Vagina (tissue), 2 donors: Measurements from ENCODE around the gene XPC. TPM values are rescaled to one million over a fixed set of nuclear protein-coding genes. Genes with fewer than 3 reads are reported as not detected.

Source experiments
- DNase-seq, 2 donors: peaks; one replicate each; pipeline ENCODE4 v3.0.0-alpha.2; 2017; ENCODE audit errors: extremely low spot score in 2 of 2
- H3K27ac ChIP-seq: fragments of 200-600 bp; sonication (generic); one replicate; pipeline ENCODE4 v1.5.1; 2019
- H3K27me3 ChIP-seq: fragments of 200-600 bp; sonication (generic); one replicate; pipeline ENCODE4 v1.5.1; 2019
- H3K36me3 ChIP-seq, 2 donors: fragments of 200-600 bp; sonication (generic); one replicate each; pipeline ENCODE4 v1.5.1; 2017 to 2019
- H3K4me1 ChIP-seq: fragments of 200-600 bp; sonication (generic); one replicate; pipeline ENCODE4 v1.5.1; 2019
- H3K4me3 ChIP-seq, 2 donors: fragments of 200-600 bp; sonication (generic); 1 replicate in 1 of 2; 2 replicates in 1 of 2; pipeline ENCODE4 v1.5.1; 2016 to 2019
- H3K9me3 ChIP-seq: fragments of 200-600 bp; sonication (generic); one replicate; pipeline ENCODE4 v1.5.1; 2019
- CTCF ChIP-seq, 3 experiments: fragments of 450-650 bp in 2 of 3; fragments of 200-600 bp in 1 of 3; sonication (generic) in 1 of 3; IDR thresholded peaks; one replicate each; pipeline ENCODE4 v1.5.1; 2017 to 2019; ENCODE audit warnings: antibody characterized with exemption in 3 of 3, mild to moderate bottlenecking in 2 of 3, moderate library complexity in 2 of 3
- POLR2A ChIP-seq, 2 donors: fragments of 450-650 bp; IDR thresholded peaks; one replicate each; pipeline ENCODE4 v1.6.1; 2017; ENCODE audit warnings: antibody characterized with exemption in 2 of 2, mild to moderate bottlenecking in 2 of 2, moderate library complexity in 2 of 2
- POLR2AphosphoS5 ChIP-seq, 2 donors: sonication (generic); formaldehyde crosslinking; IDR thresholded peaks; one replicate each; pipeline ENCODE4 v1.9.0; 2017; ENCODE audit warnings: antibody characterized with exemption in 2 of 2, mild to moderate bottlenecking in 2 of 2, low read depth in 1 of 2; ENCODE audit not compliant: insufficient read depth in 1 of 2
- intact Hi-C: fragments of 100-400 bp; cut with DNase I; formaldehyde crosslinking; loops from one replicate; pipeline ENCODE4 v1.15.1; 2023
- total RNA-seq: library from RNA; depleted of rRNA; stranded (reverse); fragments of >200 nt; gene quantifications from one replicate; pipeline ENCODE4 v1.2.3, GENCODE V29; 2016

XPC gene
- total RNA-seq, 1 donor from 2014 or later: 33.6 TPM

- peaks cover 1% of the 10 kb centered on the region for H3K9me3 ChIP-seq
- no peak overlapping the region for H3K4me3 ChIP-seq
- peaks cover 4 to 60% of the 10 kb centered on the region in 2 donors for H3K36me3 ChIP-seq
- intact Hi-C loops: no loop called here
- DNase-seq: peak; percentile 83 to 93
- no peak overlapping the region for H3K27ac ChIP-seq
- TF ChIP-seq POLR2A (IDR thresholded peaks at IDR 0.05): no peak
- no peak for TF ChIP-seq POLR2AphosphoS5 (IDR thresholded peaks at IDR 0.05; ENCODE audit: insufficient read depth in 1 of 2, low read depth in 1 of 2)
- H3K27me3 ChIP-seq: no peaks in the 10 kb centered on the region
- H3K4me1 ChIP-seq: no peaks in the 10 kb centered on the region
Observed at GRCh38 chr3:14156201-14156600, 22.2 kb downstream of the XPC start.

GRCh38 chr3:14154895-14155440, 23.4 kb downstream of the XPC start:
- H3K27me3 ChIP-seq: no peaks in the 10 kb centered on the region
- intact Hi-C loops: no loop called here
- no peaks in the 10 kb centered on the region for H3K4me1 ChIP-seq
- peaks cover 4 to 49% of the 10 kb centered on the region in 2 donors for H3K36me3 ChIP-seq
- no peak overlapping the region for H3K4me3 ChIP-seq
- no peaks in the 10 kb centered on the region for H3K9me3 ChIP-seq
- TF ChIP-seq POLR2A (IDR thresholded peaks at IDR 0.05): no peak
- TF ChIP-seq CTCF (IDR thresholded peaks at IDR 0.05): no peak
- TF ChIP-seq POLR2AphosphoS5 (IDR thresholded peaks at IDR 0.05; ENCODE audit: insufficient read depth in 1 of 2, low read depth in 1 of 2): no peak
- peak; percentile 46 to 77 for DNase-seq
- no peak overlapping the region for H3K27ac ChIP-seq

- intact Hi-C loops: no loop called here
- Histone ChIP-seq H3K36me3 (peaks cover 1 to 42% of the 10 kb centered on the region in 2 donors), H3K4me3 (no peak overlapping the region), H3K27me3 (no peaks in the 10 kb centered on the region), H3K4me1 (no peaks in the 10 kb centered on the region), H3K9me3 (no peaks in the 10 kb centered on the region), H3K27ac (no peak overlapping the region)
- peak in 1 of 2 donors; percentile 56 for DNase-seq
- TF ChIP-seq POLR2A (IDR thresholded peaks at IDR 0.05) (no peak), POLR2AphosphoS5 (IDR thresholded peaks at IDR 0.05; ENCODE audit: insufficient read depth in 1 of 2, low read depth in 1 of 2) (no peak), CTCF (IDR thresholded peaks at IDR 0.05) (no peak)
Observed at GRCh38 chr3:14154276-14154675, 24.1 kb downstream of the XPC start.

GRCh38 chr3:14153663-14154062, 24.7 kb downstream of the XPC start:
- H3K27me3 ChIP-seq: no peaks in the 10 kb centered on the region
- intact Hi-C loops: no loop called here
- TF ChIP-seq POLR2AphosphoS5 (IDR thresholded peaks at IDR 0.05; ENCODE audit: insufficient read depth in 1 of 2, low read depth in 1 of 2): no peak
- TF ChIP-seq POLR2A (IDR thresholded peaks at IDR 0.05): no peak
- no peak for TF ChIP-seq CTCF (IDR thresholded peaks at IDR 0.05)
- peaks cover 0 to 42% of the 10 kb centered on the region in 2 donors for H3K36me3 ChIP-seq
- H3K27ac ChIP-seq: no peak overlapping the region
- no peaks in the 10 kb centered on the region for H3K4me1 ChIP-seq
- H3K4me3 ChIP-seq: no peak overlapping the region
- peak; percentile 46 to 78 for DNase-seq
- H3K9me3 ChIP-seq: no peaks in the 10 kb centered on the region

- TF ChIP-seq POLR2A (IDR thresholded peaks at IDR 0.05): no peak
- TF ChIP-seq CTCF (IDR thresholded peaks at IDR 0.05): no peak
- TF ChIP-seq POLR2AphosphoS5 (IDR thresholded peaks at IDR 0.05; ENCODE audit: insufficient read depth in 1 of 2, low read depth in 1 of 2): no peak
- H3K36me3 ChIP-seq: peaks cover 0 to 42% of the 10 kb centered on the region in 2 donors
- no peak overlapping the region for H3K27ac ChIP-seq
- no peaks in the 10 kb centered on the region for H3K9me3 ChIP-seq
- intact Hi-C loops: no loop called here
- H3K27me3 ChIP-seq: no peaks in the 10 kb centered on the region
- no peak overlapping the region for H3K4me3 ChIP-seq
- H3K4me1 ChIP-seq: peaks cover 6% of the 10 kb centered on the region
- peak in 1 of 2 donors; percentile 67 for DNase-seq
Observed at GRCh38 chr3:14152963-14153355, 25.4 kb downstream of the XPC start.
